Renal pelvis (tissue), 4 donors: ENCODE measurements around the gene MAPK14. TPM values are rescaled to one million over a fixed set of nuclear protein-coding genes. Genes with fewer than 3 reads are reported as not detected.

Experiments
- DNase-seq: peaks from one replicate; pipeline ENCODE4 v3.0.0-alpha.2; 2013
- polyA plus RNA-seq, 3 donors: library from polyadenylated mRNA; unstranded; fragments of 120-200 nt; gene quantifications; one replicate each; pipeline ENCODE4 v1.2.1, GENCODE V29; 2013; ENCODE audit not compliant: insufficient read length in 3 of 3

MAPK14 gene
- polyA plus RNA-seq, 3 donors = 49.6 to 56.8 (median 50.9) TPM

DNA sequence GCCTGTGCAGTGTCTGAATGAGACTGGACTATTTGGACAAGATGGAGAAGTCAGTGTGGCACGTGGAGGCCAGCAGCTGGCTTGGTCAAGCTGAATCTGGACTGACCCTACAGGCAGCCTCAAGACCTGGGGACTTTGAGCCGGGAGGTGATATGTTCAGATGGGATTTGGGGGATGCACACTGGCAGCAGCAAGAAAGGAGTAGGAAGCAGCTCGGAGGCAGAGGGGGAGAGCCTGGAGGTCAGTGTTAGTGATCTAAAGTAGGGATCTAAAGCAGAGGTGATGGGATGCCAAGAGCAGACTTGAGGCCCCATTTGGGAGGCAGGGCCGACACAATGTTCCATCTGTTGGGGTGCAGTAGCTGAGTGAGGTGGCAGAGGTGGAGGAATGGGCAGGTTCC is 105.5 kb downstream of the MAPK14 start:
- no peak for DNase-seq

DNA sequence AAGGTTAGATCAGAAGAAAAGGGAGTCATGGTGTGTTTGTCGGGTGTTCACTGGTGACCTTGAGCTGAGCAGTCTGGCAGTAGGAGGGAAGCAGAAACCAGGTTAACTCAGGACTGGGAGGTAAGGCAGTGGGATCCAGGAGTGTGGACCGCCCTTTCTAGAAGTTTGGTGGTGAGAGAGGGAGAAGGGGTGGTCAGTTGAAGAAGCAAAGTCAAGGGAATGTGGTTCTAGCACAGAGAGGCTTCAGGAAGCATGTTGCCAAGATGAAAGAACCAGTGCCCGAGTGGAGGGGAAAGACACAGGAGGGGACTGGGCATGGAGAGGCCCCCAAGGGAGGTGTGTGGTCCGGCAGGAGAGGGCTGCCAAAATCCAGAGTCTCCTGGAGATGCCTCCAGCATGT is 106.3 kb downstream of the MAPK14 start:
- DNase-seq = no peak

DNA sequence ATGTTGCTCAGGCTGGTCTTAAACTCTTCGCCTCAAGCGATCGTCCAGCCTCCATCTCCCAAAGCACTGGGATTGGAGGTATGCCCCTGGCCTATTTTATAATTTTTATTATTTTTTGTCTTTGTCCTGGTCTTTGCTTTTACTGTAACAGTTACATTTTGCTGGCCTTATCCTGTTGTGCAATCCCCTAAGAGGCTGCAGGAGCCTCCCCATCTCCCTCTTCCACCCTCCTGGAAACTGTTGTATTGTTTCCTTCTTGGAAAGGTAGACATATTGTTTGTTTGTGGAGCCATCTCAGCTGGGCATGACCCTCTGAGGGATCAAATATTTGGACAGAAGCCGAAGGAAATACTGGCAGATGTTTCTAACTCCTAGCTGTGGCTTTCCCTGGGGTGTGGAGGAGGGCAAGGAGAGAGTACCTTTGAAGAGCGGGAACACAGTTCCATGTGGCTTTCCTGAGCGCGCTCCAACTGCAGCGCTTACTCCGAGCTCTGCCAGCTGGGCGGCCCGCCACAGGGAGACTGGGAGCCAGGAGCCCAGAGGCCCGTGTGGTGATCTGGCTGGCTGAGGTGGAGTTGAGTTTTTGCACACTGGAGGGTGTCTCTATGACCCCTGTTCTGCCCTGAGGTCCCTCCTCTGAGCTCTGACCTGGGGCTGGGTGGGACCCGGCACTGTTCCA is 107.6 kb downstream of the MAPK14 start:
- no peak for DNase-seq

DNA sequence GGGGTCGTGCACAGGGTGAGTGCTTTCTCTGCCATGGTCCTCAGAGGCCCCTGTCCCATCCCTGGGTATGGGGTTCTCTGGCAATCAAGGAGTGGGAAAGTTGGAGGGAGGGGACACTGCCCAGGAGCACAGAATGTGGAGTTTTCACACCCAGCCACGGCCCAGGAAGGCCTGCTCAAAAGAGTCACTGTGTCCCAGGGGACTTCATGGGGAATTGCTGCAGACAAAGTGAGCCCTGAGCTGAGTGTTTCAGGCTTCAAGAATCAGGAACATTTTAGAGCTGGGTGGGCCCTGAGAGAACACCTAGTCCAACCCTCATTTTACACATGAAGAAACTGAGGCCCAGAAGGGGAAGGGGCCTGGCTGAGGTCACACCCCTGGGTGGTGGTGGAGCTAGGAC is 108.4 kb downstream of the MAPK14 start:
- DNase-seq = no peak

DNA sequence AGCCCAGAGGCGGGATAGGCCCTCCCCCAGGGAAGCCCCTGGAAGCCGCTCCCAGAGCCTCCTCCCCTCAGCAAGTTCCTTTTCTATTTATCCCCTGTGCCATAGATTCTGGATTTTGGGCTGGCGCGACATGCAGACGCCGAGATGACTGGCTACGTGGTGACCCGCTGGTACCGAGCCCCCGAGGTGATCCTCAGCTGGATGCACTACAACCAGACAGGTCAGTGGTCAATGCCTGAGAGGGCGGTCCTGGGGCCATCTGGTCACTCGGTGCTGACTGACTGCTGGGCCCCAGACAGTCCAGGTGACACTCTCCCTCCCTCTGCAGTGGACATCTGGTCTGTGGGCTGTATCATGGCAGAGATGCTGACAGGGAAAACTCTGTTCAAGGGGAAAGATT is 108.9 kb downstream of the MAPK14 start:
- no peak for DNase-seq

DNA sequence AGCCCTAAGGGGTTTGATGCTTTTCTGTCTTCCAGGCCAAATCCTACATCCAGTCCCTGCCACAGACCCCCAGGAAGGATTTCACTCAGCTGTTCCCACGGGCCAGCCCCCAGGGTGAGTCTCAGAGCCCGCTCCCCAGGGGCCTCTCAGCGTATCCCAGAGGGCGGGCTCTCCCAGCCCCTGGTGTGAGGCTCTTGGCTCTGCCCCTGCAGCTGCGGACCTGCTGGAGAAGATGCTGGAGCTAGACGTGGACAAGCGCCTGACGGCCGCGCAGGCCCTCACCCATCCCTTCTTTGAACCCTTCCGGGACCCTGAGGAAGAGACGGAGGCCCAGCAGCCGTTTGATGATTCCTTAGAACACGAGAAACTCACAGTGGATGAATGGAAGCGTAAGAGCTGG is 111.1 kb downstream of the MAPK14 start:
- no peak for DNase-seq

DNA sequence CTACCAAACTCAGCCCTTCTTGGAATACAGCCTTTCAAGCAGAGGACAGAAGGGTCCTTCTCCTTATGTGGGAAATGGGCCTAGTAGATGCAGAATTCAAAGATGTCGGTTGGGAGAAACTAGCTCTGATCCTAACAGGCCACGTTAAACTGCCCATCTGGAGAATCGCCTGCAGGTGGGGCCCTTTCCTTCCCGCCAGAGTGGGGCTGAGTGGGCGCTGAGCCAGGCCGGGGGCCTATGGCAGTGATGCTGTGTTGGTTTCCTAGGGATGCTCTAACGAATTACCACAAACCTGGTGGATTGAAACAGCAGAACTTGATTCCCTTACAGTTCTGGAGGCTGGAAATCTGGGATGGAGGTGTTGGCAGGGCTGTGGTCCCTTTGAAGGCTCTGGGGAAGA is 111.8 kb downstream of the MAPK14 start:
- no peak for DNase-seq

DNA sequence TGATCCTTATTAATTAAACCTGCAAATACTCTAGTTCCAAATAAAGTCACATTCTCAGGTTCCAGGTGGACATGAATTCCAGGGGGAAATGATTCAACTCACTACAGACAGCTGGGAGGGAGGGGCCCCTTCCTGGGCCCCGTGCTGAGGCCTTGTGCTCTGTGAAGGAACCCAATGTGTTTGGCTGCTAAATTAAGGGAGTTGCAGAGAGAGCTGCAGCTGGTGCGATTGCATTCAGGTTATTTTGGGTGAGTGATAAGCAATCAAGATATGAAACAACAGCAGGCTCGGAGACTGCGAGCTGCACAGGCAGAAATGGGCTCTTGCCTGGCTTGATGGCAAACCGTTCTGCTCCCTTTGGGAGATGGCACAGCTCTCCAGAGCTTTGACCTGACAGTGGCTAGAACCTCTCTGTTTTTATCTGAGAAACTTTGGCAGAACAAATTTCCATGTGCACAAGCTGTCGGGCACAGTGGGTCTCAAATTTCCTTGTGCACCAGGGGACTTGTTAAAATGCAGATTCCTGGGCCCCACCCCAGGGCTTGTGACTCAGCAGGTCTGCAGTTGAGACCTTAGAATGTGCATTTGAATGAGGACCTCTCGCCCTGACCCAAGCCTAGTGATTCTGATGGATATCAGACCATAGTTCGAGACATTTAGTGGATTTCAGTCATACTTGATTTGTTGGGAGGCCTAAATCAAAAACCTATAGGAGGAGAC is 112.5 kb downstream of the MAPK14 start:
- no peak for DNase-seq

DNA sequence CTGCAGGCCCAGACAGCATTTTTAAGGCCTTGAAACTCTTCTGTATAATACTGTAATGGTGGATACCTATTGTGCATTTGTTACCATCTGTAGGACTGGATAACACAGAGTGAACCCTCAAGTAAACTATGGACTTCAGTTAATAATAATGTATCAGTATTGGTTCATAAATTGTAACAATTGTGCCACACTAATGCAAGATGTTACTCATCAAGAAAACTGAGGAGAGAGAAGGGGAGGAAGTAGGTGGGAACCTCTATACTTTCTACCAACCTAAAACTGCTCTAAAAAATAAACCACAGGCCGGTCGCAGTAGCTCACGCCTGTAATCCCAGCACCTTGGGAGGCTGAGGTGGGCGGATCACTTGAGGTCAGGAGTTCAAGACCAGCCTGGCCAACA is 113.5 kb downstream of the MAPK14 start:
- DNase-seq = no peak

DNA sequence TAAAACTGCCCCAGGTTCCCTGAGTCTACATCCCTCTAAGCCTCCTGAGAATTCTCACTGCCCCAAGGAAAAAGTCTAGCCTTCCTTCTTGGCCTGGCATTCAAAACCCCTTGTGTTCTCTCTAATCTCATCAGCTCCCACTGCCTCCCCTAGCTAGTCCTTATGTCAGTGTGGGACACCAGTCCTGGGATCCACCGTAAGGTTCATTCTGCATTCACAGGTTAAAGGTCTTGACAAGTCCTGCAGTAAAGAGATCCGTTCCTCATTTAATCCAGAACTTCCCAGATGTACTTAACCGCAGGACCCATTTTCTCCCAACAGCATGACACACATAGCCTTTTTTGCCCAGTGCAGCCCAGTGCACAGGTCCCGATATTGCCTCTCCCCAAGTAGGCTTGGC is 114.4 kb downstream of the MAPK14 start:
- DNase-seq = no peak

DNA sequence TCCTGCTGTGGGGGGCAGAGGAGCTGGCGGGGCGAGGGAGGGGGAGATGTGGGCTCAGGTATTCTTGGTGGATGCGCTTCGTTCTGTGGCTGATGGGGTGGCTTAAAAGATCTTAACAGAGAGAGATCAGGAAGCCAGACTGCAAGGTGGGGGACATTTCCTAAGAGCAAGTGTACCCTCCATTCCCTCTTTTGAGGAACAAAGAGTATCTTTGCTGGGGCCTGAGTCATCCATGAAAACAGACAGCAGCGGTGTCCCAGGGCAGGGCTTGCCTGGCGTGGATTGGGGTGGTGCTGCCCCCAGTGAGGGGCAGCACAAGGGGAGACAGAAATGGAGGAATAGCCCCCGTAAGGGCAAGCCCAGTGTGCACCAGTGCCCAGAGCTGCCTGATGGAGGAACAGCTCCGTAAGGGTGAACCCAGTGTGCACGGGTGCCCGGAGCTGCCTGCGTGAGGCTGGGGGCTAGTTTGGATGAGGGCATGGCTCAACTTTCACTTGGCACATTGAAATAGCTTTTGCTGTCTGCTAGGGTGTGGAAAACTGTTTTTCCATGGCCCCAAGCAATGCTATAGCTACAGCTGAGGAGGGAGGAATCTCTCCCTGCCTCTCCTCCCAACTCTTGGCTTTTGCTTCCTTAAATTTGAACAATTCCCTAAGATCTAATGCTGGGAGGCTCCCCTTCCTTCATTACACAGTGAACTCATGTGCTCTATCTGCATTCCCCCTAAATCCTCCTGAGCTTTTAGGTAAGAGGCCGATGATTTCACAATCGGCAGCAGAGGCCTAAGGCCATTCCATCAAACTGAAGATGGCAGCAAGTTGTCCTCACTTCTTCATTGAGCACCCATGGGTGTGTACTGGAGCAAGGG is 115.6 kb downstream of the MAPK14 start:
- DNase-seq = no peak

DNA sequence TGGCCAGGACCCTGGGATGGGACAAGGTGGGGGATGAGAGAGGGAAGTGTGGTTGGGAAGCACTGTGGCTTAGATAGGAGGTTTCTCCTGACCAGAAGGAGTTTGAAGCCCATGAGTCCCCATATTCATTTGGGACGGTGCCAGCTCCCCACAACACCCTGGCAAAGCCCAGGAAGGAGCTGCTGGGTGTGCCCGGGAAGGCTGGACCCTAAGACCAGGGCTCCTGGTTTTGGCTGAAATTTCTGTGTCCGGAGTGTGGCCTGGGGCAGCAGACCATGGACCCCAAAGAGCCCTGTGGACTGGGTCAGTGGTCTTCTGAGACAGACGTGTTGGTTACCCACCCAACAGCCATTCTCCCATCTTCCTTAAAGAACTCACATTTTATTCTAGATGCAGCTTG is 117.9 kb downstream of the MAPK14 start:
- no peak for DNase-seq

DNA sequence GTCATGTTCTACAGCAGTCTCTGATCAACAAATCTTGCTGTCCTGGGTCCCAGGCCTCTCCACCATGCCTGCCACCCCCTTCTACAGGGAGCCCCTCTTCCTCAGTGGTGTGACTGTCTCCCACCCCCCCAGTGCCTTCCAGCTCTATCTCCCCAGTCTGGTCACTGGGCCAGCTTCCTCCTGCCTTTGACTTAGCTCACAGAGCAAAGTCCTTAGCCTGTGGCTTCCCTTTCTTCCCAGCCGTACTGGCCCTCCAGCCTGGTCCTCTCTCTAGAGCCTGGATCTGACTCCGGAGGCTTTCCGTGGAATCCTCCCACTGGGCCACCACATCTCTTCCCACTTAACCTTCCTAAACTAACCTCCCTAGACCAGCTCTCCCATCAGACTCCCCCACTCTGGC is 119.7 kb downstream of the MAPK14 start:
- no peak for DNase-seq

DNA sequence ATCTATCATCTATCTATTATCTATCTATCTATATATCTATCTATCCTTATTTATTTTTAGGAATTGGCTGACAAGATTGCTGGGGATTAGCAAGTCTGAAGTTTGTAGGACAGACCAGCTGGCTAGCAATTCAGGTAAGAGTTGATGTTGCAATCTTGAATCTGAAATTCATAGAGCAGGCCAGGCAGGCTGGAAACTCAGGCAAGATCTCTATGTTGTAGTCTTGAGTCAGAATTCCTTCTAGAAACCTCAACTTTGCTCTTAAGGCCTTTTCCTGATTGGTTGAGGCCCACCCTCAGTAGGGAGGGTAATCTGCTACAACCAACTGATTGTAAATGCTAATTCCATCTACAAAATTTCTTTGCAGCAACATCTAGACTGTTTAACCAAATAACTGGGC is 121.9 kb downstream of the MAPK14 start:
- DNase-seq = no peak

DNA sequence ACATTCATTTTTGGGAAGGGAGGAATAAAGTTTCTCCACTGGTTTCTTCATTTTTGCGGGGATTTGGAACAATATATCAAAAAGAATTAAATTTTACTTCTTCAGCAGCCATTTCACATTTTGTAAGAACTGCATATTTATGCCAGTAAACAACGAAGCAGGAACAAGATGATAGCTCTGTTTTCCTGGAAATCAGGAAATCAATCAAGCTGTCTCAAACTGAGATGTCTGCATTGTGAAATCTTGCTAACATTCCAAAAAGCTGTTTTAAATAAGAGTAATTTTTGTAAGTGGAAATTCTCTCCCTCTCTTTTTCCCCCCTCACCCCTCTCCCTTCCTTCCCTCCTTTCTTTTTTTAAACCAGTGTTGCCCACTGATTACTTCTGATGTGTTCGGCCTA is 122.7 kb downstream of the MAPK14 start:
- DNase-seq = no peak

DNA sequence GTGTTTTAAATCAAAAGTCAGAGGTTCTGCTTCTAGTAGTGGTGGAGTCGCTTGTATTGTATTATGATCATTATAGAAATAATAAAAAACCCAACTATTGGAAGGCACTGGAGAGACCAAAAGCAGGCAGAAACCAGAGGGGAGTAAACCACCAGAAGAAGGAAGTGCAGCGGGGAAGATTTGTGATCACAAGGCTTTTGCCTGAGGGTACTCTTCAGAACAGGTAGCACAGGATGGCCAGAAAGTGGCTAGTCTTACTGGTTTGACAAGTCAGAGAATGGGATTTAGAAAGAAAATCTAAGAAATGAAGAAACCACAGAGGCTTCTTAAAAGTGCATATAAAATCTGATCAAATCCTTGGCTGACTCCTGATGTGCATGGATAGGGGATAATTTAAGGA is 126.7 kb downstream of the MAPK14 start:
- no peak for DNase-seq

DNA sequence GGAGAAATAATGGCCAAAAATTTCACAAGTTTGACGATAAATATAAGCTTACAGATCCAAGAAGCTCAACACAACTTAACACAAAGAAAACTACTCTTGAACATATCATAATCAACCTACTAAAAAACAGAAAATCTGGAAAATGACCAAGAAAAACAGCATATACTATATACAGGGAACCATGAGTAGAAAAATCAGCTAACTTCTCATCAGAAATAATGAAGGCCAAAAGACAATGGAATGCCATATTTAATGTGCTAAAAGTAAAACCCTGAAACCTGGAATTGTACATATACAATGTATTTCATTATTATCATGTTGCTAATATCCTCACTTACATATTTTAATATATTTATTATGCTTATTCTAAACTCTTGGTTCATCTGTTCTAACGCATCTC is 128.1 kb downstream of the MAPK14 start:
- DNase-seq = no peak

DNA sequence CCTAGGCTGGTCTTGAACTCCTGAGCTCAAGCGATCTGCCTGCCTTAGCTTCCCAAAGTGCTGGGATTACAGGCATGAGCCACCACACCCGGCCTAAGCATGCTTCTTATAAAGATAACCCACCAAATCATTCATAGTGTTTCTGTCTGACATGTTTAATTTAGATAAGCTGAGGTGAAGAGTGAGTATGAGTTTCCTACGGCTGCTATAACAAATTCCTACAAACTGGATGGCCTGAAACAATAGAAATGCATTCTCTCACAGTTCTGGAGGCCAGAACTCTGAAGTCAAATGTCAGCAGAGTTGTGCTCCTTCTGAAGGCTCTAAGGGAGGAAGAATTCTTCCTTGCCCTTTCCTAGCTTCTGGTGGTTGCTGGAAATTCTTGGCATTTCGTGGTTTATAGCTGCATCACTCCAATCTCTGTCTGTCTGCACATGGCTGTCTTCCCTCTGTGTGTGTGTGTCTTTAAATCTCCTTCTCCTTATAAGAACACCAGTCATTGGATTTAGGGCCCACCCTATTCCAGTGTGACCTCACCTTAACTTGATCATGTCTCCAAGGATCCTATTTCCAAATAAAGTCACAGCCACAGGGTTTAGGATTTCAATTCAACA is 132.6 kb downstream of the MAPK14 start:
- DNase-seq = no peak
